Upper lobe of right lung (tissue), 1 donor: ENCODE measurements around the gene ECM2. TPM values are rescaled to one million over a fixed set of nuclear protein-coding genes. Genes with fewer than 3 reads are reported as not detected.
A peak's percentile ranks its signal among the peaks of the same experiment; 100 is the strongest.

Source experiments
- ATAC-seq: fragments of 200-7000 bp; cut with Tn5 transposase; one replicate; pipeline ENCODE4 v1.9.1; 2020; ENCODE audit warnings: mild to moderate bottlenecking, moderate library complexity
- DNase-seq: peaks from one replicate; pipeline ENCODE4 v3.0.0-alpha.2; 2020
- H3K27ac ChIP-seq: fragments of 200-600 bp; one replicate; pipeline ENCODE4 v1.8.0; 2022
- H3K27me3 ChIP-seq: fragments of 200-600 bp; one replicate; pipeline ENCODE4 v1.8.0; 2022; ENCODE audit warnings: mild to moderate bottlenecking
- H3K36me3 ChIP-seq: fragments of 200-600 bp; one replicate; pipeline ENCODE4 v1.8.0; 2022
- H3K4me1 ChIP-seq: fragments of 200-600 bp; one replicate; pipeline ENCODE4 v1.8.0; 2022
- H3K4me3 ChIP-seq: fragments of 200-600 bp; one replicate; pipeline ENCODE4 v1.8.0; 2022; ENCODE audit warnings: mild to moderate bottlenecking
- H3K9me3 ChIP-seq: fragments of 200-600 bp; one replicate; pipeline ENCODE4 v1.8.0; 2022
- intact Hi-C: fragments of 100-400 bp; cut with DNase I; formaldehyde crosslinking; loops from one replicate; pipeline ENCODE4 v1.11.0; 2022
- total RNA-seq: library from RNA; stranded (reverse); fragmentation: NEBNext Ultra II Directional; extraction: Animal tissue kit (Norgen Biotek cat#: 25700); gene quantifications from one replicate; pipeline ENCODE4 v1.2.1, GENCODE V29; 2021
- TF ChIP-seq, protein P1 (sequence below): fragments of 200-600 bp; IDR thresholded peaks from one replicate; pipeline ENCODE4 v1.8.0; 2022; ENCODE audit warnings: antibody characterized with exemption
- donor health status: DM: no; HTN: yes; CAD: no; lungs with severe emphysema.

ECM2 gene
- total RNA-seq, 1 donor from 2014 or later: 13.8 TPM

DNA sequence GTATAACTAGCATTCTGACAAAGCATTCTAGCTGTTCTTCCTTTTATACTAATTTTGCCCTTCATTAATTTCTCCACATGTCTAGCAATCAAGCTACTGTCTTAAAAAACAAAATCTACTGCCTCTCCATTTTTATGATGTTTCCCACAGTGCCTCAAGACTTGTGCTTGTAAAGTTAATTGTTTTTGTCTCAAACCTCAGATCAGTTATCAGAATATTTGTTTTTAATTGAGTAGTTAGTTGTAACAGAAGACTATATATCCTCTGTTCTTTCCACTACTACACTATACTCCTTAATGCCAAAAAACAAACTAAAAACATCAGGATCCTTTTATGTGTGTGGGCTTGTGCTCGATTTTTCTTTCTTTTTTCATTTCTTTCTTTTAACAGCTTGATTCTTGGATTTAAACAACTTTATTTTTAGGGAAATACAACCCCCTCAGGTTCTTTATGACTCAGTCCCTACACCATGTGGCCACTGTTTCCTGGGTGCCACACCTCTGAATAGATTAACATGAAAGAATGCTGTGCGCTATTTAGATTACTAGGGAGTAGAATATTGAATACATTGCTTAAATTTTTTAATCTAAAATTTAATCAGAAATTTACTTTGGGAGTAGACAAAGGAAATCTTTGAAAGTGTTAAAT lies 54.7 kb downstream of the ECM2 start:
- intact Hi-C loops: no loop called here
- ATAC-seq: no peak
- no peaks in the 10 kb centered on the region for H3K9me3 ChIP-seq
- H3K4me3 ChIP-seq: no peak overlapping the region
- peaks cover 14% of the 10 kb centered on the region for H3K4me1 ChIP-seq
- TF ChIP-seq, protein P1, sequence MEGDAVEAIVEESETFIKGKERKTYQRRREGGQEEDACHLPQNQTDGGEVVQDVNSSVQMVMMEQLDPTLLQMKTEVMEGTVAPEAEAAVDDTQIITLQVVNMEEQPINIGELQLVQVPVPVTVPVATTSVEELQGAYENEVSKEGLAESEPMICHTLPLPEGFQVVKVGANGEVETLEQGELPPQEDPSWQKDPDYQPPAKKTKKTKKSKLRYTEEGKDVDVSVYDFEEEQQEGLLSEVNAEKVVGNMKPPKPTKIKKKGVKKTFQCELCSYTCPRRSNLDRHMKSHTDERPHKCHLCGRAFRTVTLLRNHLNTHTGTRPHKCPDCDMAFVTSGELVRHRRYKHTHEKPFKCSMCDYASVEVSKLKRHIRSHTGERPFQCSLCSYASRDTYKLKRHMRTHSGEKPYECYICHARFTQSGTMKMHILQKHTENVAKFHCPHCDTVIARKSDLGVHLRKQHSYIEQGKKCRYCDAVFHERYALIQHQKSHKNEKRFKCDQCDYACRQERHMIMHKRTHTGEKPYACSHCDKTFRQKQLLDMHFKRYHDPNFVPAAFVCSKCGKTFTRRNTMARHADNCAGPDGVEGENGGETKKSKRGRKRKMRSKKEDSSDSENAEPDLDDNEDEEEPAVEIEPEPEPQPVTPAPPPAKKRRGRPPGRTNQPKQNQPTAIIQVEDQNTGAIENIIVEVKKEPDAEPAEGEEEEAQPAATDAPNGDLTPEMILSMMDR: no peak
- H3K27me3 ChIP-seq: no peaks in the 10 kb centered on the region
- H3K27ac ChIP-seq: peak overlapping the region; percentile 47
- H3K36me3 ChIP-seq: no peaks in the 10 kb centered on the region
- no peak for DNase-seq

DNA sequence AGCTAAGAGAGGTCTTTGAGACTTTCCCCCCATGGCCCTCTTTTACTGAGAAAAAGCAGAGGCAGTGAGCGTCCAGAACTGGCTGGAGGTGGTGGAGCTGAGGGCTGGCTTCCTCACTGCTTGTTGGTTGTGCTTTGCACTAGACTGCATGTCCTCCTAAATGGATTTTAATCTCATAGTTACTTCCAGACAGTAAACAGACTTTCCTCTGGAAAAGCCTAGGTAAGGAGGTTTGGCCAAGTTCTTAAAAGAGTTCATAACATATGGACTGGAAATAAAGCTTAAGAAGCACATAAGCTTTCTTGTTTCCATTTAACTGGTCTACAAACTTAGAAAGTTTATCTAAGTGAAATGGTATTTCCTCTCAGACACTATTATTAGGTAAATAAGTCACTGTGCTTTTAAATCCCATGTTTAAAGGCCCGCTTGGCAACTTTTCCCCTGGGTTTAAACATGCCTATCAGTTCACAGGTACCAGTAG lies 55.5 kb downstream of the ECM2 start:
- Histone ChIP-seq H3K36me3 (no peaks in the 10 kb centered on the region), H3K4me1 (peaks cover 14% of the 10 kb centered on the region), H3K9me3 (no peaks in the 10 kb centered on the region), H3K27me3 (no peaks in the 10 kb centered on the region), H3K27ac (peak overlapping the region; percentile 47), H3K4me3 (peak overlapping the region; percentile 8)
- DNase-seq (no peak), ATAC-seq (no peak)
- TF ChIP-seq, protein P1: no peak
- intact Hi-C loops: no loop called here

GRCh38 chr9:92479346-92479745 lies 56.4 kb downstream of the ECM2 start:
- ATAC-seq (no peak), DNase-seq (no peak)
- Histone ChIP-seq H3K9me3 (no peaks in the 10 kb centered on the region), H3K27ac (no peak overlapping the region), H3K36me3 (no peaks in the 10 kb centered on the region), H3K4me3 (no peak overlapping the region), H3K27me3 (no peaks in the 10 kb centered on the region), H3K4me1 (peaks cover 14% of the 10 kb centered on the region)
- TF ChIP-seq, protein P1: no peak
- intact Hi-C loops: no loop called here

- intact Hi-C loops: no loop called here
- H3K4me3 ChIP-seq: no peak overlapping the region
- no peaks in the 10 kb centered on the region for H3K27me3 ChIP-seq
- H3K9me3 ChIP-seq: no peaks in the 10 kb centered on the region
- no peak for DNase-seq
- ATAC-seq: no peak
- TF ChIP-seq, protein P1: no peak
- H3K36me3 ChIP-seq: no peaks in the 10 kb centered on the region
- H3K4me1 ChIP-seq: peaks cover 14% of the 10 kb centered on the region
- no peak overlapping the region for H3K27ac ChIP-seq
Measured at GRCh38 chr9:92478783-92479182, 57.0 kb downstream of the ECM2 start.

DNA sequence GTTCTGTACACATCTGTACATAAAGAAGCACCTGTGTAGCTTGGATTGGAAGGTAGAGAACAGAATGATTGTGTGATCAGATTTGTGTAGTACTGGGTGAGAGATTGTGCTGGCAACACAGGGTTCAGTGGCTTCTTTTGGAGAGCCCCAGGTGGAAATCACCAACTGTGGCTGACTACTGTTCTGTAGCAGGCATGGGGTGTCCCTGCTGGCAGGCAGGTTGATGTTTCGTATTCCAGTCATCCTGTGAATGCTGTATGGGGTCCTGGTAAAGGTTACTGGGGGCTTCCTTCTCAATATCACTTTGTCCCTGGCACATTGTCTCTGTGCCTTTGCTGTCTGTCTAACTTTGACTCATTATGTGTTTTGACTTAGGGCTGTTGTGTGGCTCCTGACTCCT lies 58.8 kb downstream of the ECM2 start:
- Histone ChIP-seq H3K9me3 (no peaks in the 10 kb centered on the region), H3K27ac (no peak overlapping the region), H3K36me3 (no peaks in the 10 kb centered on the region), H3K4me3 (no peak overlapping the region), H3K4me1 (peaks cover 10% of the 10 kb centered on the region), H3K27me3 (no peaks in the 10 kb centered on the region)
- DNase-seq (no peak), ATAC-seq (no peak)
- TF ChIP-seq, protein P1: no peak
- intact Hi-C loops: no loop called here
